Measurements from ENCODE around the gene TMEM202. TPM values are rescaled to one million over a fixed set of nuclear protein-coding genes. Genes with fewer than 3 reads are reported as not detected.

The TMEM202 gene
- total and polyA plus RNA-seq, 10 of the 15 experiments (the other 5 are each of a cell fraction or from before 2014, with no cell fraction given): not detected

GRCh38 chr15:72365844-72366243 lies 32.3 kb upstream of the TMEM202 start (continued):
- TF ChIP-seq NKRF (conservative IDR thresholded peaks at IDR 0.05) (no peak), CHD2 (IDR thresholded peaks at IDR 0.05; ENCODE audit: borderline replicate concordance, low read depth, low read length) (no peak), CBFB (IDR thresholded peaks at IDR 0.05; ENCODE audit: low read depth) (0 out of 2 replicates have a peak, but pooled peaks have one; percentile 53), ZNF207 (IDR thresholded peaks at IDR 0.05; ENCODE audit: borderline replicate concordance) (no peak), STAT3 (IDR thresholded peaks at IDR 0.05; ENCODE audit: low read depth, low read length) (no peak), POU2F2 (IDR thresholded peaks at IDR 0.05; ENCODE audit: borderline replicate concordance, low read depth, low read length) (no peak), MEF2B (IDR thresholded peaks at IDR 0.05; ENCODE audit: partially characterized antibody, poor library complexity, severe bottlenecking) (peak; percentile 49), NRF1 (conservative IDR thresholded peaks at IDR 0.05; ENCODE audit: low read depth, low read length) (no peak), JUNB (IDR thresholded peaks at IDR 0.05) (peak; percentile 70), TARDBP (IDR thresholded peaks at IDR 0.05; ENCODE audit: borderline replicate concordance) (no peak), MLLT1 (IDR thresholded peaks at IDR 0.05) (0 out of 2 replicates have a peak, but pooled peaks have one; percentile 20), IRF4 (IDR thresholded peaks at IDR 0.05; ENCODE audit: low read depth, low read length) (no peak), ZNF274 (IDR thresholded peaks at IDR 0.05; ENCODE audit: insufficient read depth, insufficient read length) (no peak), MXI1 (IDR thresholded peaks at IDR 0.05; ENCODE audit: low read depth, low read length) (no peak), TAF1 (IDR thresholded peaks at IDR 0.05; ENCODE audit: borderline replicate concordance, low read depth, low read length) (no peak), SMAD1 (IDR thresholded peaks at IDR 0.05; ENCODE audit: low read depth, partially characterized antibody) (no peak), ZNF217 (IDR thresholded peaks at IDR 0.05) (no peak), IRF3 (IDR thresholded peaks at IDR 0.05) (no peak), SP1 (IDR thresholded peaks at IDR 0.05; ENCODE audit: low read depth, low read length) (no peak)
- TF ChIP-seq, protein P1, sequence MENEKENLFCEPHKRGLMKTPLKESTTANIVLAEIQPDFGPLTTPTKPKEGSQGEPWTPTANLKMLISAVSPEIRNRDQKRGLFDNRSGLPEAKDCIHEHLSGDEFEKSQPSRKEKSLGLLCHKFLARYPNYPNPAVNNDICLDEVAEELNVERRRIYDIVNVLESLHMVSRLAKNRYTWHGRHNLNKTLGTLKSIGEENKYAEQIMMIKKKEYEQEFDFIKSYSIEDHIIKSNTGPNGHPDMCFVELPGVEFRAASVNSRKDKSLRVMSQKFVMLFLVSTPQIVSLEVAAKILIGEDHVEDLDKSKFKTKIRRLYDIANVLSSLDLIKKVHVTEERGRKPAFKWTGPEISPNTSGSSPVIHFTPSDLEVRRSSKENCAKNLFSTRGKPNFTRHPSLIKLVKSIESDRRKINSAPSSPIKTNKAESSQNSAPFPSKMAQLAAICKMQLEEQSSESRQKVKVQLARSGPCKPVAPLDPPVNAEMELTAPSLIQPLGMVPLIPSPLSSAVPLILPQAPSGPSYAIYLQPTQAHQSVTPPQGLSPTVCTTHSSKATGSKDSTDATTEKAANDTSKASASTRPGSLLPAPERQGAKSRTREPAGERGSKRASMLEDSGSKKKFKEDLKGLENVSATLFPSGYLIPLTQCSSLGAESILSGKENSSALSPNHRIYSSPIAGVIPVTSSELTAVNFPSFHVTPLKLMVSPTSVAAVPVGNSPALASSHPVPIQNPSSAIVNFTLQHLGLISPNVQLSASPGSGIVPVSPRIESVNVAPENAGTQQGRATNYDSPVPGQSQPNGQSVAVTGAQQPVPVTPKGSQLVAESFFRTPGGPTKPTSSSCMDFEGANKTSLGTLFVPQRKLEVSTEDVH (IDR thresholded peaks at IDR 0.05; ENCODE audit: low read depth, partially characterized antibody): no peak
- TF ChIP-seq, protein P2, sequence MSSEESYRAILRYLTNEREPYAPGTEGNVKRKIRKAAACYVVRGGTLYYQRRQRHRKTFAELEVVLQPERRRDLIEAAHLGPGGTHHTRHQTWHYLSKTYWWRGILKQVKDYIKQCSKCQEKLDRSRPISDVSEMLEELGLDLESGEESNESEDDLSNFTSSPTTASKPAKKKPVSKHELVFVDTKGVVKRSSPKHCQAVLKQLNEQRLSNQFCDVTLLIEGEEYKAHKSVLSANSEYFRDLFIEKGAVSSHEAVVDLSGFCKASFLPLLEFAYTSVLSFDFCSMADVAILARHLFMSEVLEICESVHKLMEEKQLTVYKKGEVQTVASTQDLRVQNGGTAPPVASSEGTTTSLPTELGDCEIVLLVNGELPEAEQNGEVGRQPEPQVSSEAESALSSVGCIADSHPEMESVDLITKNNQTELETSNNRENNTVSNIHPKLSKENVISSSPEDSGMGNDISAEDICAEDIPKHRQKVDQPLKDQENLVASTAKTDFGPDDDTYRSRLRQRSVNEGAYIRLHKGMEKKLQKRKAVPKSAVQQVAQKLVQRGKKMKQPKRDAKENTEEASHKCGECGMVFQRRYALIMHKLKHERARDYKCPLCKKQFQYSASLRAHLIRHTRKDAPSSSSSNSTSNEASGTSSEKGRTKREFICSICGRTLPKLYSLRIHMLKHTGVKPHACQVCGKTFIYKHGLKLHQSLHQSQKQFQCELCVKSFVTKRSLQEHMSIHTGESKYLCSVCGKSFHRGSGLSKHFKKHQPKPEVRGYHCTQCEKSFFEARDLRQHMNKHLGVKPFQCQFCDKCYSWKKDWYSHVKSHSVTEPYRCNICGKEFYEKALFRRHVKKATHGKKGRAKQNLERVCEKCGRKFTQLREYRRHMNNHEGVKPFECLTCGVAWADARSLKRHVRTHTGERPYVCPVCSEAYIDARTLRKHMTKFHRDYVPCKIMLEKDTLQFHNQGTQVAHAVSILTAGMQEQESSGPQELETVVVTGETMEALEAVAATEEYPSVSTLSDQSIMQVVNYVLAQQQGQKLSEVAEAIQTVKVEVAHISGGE (CRISPR knock-in tag; IDR thresholded peaks at IDR 0.05): no peak

Data from GM12878 (cell line).